ENCODE measurements around the gene NACAD. TPM values are rescaled to one million over a fixed set of nuclear protein-coding genes. Genes with fewer than 3 reads are reported as not detected.

The NACAD gene
- polyA plus RNA-seq, 1 donor from 2014 or later: 14.5 TPM

DNA sequence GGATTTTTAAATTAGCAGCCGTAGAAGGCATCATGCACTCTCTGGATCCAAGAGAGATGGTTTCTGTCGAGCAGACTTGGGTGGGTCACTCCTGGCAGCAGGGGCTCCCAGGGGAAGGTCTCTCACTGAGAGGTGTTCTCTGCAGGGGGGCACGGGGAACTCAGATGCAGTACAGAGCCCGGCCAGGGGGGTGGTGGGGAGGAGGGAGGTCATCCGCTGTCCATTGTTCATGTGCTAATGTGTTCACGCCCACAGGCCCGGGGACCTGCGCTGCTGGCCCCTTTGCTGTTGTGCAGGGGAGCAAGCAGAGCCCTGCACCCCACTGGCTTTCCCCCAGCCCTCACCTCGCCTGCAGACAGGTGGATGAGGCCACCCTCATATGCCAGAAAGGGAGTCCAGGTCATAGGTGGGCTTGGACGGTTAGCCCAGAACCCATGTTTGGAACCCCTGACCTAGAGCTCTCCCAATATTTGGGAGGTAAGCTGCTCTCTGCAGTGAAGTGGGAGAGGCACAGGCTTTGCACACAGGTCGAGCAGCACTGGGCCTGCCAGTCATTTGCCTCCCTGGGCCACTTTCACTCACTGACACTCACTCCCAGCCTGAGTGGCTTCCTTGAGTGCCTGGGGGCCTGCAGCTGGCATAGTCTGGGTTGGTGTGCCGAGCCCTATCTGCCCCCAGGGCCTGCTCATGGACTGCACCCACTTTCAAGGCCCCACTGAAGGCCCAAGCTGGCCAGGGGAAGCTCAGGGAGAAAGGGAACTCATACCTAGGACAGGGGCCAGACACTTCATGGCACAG, 35.3 kb upstream of the NACAD start:
- Histone ChIP-seq H3K36me3 (ENCODE audit: insufficient read depth, low read length) (no peaks in the 10 kb centered on the region), H3K79me2 (replicated peaks; ENCODE audit: insufficient read depth, low read length) (no peaks in the 10 kb centered on the region), H3K9me2 (ENCODE audit: insufficient read depth, low read length) (no peaks in the 10 kb centered on the region), H3K27ac (ENCODE audit: low read length) (no peak overlapping the region), H3F3A (ENCODE audit: insufficient read depth, low read length, poor library complexity, severe bottlenecking) (no peaks in the 10 kb centered on the region), H3K9me3 (ENCODE audit: low read length) (no peaks in the 10 kb centered on the region), H4K20me1 (ENCODE audit: insufficient read depth) (no peaks in the 10 kb centered on the region), H3K27me3 (ENCODE audit: insufficient read depth, low read depth, low read length) (no peaks in the 10 kb centered on the region), H3K4me2 (ENCODE audit: low read length) (no peak overlapping the region), H3K9ac (ENCODE audit: low read length) (no peak overlapping the region), H3K4me3 (ENCODE audit: low read length) (no peak overlapping the region), H2AFZ (ENCODE audit: low read depth, low read length) (no peak overlapping the region)
- TF ChIP-seq, protein P1, sequence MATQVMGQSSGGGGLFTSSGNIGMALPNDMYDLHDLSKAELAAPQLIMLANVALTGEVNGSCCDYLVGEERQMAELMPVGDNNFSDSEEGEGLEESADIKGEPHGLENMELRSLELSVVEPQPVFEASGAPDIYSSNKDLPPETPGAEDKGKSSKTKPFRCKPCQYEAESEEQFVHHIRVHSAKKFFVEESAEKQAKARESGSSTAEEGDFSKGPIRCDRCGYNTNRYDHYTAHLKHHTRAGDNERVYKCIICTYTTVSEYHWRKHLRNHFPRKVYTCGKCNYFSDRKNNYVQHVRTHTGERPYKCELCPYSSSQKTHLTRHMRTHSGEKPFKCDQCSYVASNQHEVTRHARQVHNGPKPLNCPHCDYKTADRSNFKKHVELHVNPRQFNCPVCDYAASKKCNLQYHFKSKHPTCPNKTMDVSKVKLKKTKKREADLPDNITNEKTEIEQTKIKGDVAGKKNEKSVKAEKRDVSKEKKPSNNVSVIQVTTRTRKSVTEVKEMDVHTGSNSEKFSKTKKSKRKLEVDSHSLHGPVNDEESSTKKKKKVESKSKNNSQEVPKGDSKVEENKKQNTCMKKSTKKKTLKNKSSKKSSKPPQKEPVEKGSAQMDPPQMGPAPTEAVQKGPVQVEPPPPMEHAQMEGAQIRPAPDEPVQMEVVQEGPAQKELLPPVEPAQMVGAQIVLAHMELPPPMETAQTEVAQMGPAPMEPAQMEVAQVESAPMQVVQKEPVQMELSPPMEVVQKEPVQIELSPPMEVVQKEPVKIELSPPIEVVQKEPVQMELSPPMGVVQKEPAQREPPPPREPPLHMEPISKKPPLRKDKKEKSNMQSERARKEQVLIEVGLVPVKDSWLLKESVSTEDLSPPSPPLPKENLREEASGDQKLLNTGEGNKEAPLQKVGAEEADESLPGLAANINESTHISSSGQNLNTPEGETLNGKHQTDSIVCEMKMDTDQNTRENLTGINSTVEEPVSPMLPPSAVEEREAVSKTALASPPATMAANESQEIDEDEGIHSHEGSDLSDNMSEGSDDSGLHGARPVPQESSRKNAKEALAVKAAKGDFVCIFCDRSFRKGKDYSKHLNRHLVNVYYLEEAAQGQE (IDR thresholded peaks at IDR 0.05; ENCODE audit: borderline replicate concordance): no peak
- TF ChIP-seq SMC3 (conservative IDR thresholded peaks at IDR 0.05; ENCODE audit: poor library complexity) (no peak), POLR2AphosphoS5 (IDR thresholded peaks at IDR 0.05) (no peak), EZH2 (IDR thresholded peaks at IDR 0.05; ENCODE audit: borderline replicate concordance, insufficient read depth, low read length, poor library complexity, severe bottlenecking) (no peak), RAD21 (conservative IDR thresholded peaks at IDR 0.05) (no peak), MXI1 (conservative IDR thresholded peaks at IDR 0.05; ENCODE audit: poor library complexity, severe bottlenecking) (no peak), EP300 (conservative IDR thresholded peaks at IDR 0.05; ENCODE audit: poor library complexity, severe bottlenecking) (no peak), TAF1 (IDR thresholded peaks at IDR 0.05; ENCODE audit: low read depth) (no peak)
- TF ChIP-seq, protein P2, sequence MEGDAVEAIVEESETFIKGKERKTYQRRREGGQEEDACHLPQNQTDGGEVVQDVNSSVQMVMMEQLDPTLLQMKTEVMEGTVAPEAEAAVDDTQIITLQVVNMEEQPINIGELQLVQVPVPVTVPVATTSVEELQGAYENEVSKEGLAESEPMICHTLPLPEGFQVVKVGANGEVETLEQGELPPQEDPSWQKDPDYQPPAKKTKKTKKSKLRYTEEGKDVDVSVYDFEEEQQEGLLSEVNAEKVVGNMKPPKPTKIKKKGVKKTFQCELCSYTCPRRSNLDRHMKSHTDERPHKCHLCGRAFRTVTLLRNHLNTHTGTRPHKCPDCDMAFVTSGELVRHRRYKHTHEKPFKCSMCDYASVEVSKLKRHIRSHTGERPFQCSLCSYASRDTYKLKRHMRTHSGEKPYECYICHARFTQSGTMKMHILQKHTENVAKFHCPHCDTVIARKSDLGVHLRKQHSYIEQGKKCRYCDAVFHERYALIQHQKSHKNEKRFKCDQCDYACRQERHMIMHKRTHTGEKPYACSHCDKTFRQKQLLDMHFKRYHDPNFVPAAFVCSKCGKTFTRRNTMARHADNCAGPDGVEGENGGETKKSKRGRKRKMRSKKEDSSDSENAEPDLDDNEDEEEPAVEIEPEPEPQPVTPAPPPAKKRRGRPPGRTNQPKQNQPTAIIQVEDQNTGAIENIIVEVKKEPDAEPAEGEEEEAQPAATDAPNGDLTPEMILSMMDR (IDR thresholded peaks at IDR 0.05; ENCODE audit: poor library complexity, severe bottlenecking): no peak

DNA sequence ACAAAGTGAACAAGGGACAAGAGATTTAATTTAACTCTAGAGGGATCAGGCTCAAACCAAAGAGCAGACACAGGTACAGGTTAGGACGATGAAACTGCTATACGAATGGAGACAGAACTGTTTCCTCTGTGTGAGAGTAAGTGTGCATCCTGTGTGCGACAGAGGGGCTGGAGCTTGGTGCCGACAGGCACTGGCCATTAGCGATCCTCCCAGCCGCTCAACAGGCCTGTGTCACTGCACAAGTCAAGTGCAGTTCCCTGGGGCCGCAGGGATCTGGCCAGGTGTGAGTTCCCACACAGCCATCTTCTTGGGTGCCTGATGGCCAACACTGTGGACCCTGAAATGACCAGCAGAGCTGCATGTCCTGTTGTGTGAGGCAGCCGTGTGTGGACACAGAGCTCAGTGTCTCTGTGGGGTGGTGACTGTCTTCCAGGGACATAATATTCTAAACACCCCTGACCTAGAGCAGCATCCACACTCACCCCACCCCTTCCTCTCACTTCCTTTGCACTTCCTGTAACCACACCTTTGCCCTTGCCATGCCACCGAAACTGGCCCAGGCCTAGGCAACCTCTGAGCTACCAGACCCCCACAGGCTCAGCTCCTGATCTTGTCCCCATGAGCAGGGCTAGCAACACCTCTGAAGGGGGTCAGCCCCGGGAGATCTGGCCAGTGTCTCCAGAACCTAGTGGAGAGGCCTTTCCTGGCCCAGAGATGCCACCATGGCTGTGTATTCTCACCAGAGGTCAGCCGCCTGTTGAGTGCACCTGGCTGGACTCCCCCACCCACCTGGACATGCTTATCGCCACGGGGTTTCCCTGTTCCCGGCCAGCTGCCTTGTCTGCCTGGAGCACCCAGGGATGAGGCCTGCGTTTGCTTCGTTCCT, 34.4 kb upstream of the NACAD start:
- H3F3A ChIP-seq (ENCODE audit: insufficient read depth, low read length, poor library complexity, severe bottlenecking): no peaks in the 10 kb centered on the region
- H2AFZ ChIP-seq (ENCODE audit: low read depth, low read length): no peak overlapping the region
- H3K36me3 ChIP-seq (ENCODE audit: insufficient read depth, low read length): no peaks in the 10 kb centered on the region
- H3K9ac ChIP-seq (ENCODE audit: low read length): no peak overlapping the region
- no peaks in the 10 kb centered on the region for H3K79me2 ChIP-seq (replicated peaks; ENCODE audit: insufficient read depth, low read length)
- no peak overlapping the region for H3K27ac ChIP-seq (ENCODE audit: low read length)
- H3K4me3 ChIP-seq (ENCODE audit: low read length): no peak overlapping the region
- no peak for TF ChIP-seq RAD21 (conservative IDR thresholded peaks at IDR 0.05)
- TF ChIP-seq, protein P1 (IDR thresholded peaks at IDR 0.05; ENCODE audit: borderline replicate concordance): no peak
- TF ChIP-seq EZH2 (IDR thresholded peaks at IDR 0.05; ENCODE audit: borderline replicate concordance, insufficient read depth, low read length, poor library complexity, severe bottlenecking): no peak
- TF ChIP-seq EP300 (conservative IDR thresholded peaks at IDR 0.05; ENCODE audit: poor library complexity, severe bottlenecking): no peak
- no peak for TF ChIP-seq TAF1 (IDR thresholded peaks at IDR 0.05; ENCODE audit: low read depth)
- TF ChIP-seq MXI1 (conservative IDR thresholded peaks at IDR 0.05; ENCODE audit: poor library complexity, severe bottlenecking): no peak
- TF ChIP-seq, protein P2 (IDR thresholded peaks at IDR 0.05; ENCODE audit: poor library complexity, severe bottlenecking): no peak
- TF ChIP-seq SMC3 (conservative IDR thresholded peaks at IDR 0.05; ENCODE audit: poor library complexity): no peak
- TF ChIP-seq POLR2AphosphoS5 (IDR thresholded peaks at IDR 0.05): no peak
- H4K20me1 ChIP-seq (ENCODE audit: insufficient read depth): no peaks in the 10 kb centered on the region
- no peaks in the 10 kb centered on the region for H3K27me3 ChIP-seq (ENCODE audit: insufficient read depth, low read depth, low read length)
- no peaks in the 10 kb centered on the region for H3K9me2 ChIP-seq (ENCODE audit: insufficient read depth, low read length)
- no peak overlapping the region for H3K4me2 ChIP-seq (ENCODE audit: low read length)
- no peaks in the 10 kb centered on the region for H3K9me3 ChIP-seq (ENCODE audit: low read length)
